Uterus (tissue), 4 donors: ENCODE results near the gene RCOR2. TPM values are rescaled to one million over a fixed set of nuclear protein-coding genes. Genes with fewer than 3 reads are reported as not detected.

Experiments
- DNase-seq, 2 donors: peaks; one replicate each; pipeline ENCODE4 v3.0.0-alpha.2; 2019 to 2020
- H3K27ac ChIP-seq, 2 donors: fragments of 200-600 bp; sonication (generic); 1 replicate in 1 of 2; 2 replicates in 1 of 2; pipeline ENCODE4 v1.5.1; 2016 to 2018
- H3K27me3 ChIP-seq, 2 donors: fragments of 200-600 bp; sonication (generic); one replicate each; pipeline ENCODE4 v1.5.1; 2018 to 2019; ENCODE audit warnings: control low read depth in 1 of 2
- H3K36me3 ChIP-seq, 2 donors: fragments of 200-600 bp; sonication (generic); one replicate each; pipeline ENCODE4 v1.5.1; 2019; ENCODE audit warnings: control low read depth in 1 of 2
- H3K4me1 ChIP-seq, 2 donors: fragments of 200-600 bp; sonication (generic); one replicate each; pipeline ENCODE4 v1.5.1; 2018 to 2019; ENCODE audit warnings: control low read depth in 1 of 2
- H3K4me3 ChIP-seq, 2 donors: fragments of 200-600 bp; sonication (generic); 1 replicate in 1 of 2; 2 replicates in 1 of 2; pipeline ENCODE4 v1.5.1; 2018 to 2019; ENCODE audit warnings: mild to moderate bottlenecking in 1 of 2
- H3K9me3 ChIP-seq, 2 donors: fragments of 200-600 bp; sonication (generic); one replicate each; pipeline ENCODE4 v1.5.1; 2019; ENCODE audit warnings: control low read depth in 1 of 2
- POLR2A ChIP-seq, 2 donors: fragments of 450-650 bp; IDR thresholded peaks; one replicate each; pipeline ENCODE4 v1.6.1; 2016; ENCODE audit warnings: antibody characterized with exemption in 2 of 2, mild to moderate bottlenecking in 1 of 2, moderate library complexity in 1 of 2
- intact Hi-C: fragments of 100-400 bp; cut with DNase I; formaldehyde crosslinking; loops from one replicate; pipeline ENCODE4 v1.15.1; 2023; ENCODE audit warnings: low total_unique reads
- total RNA-seq, 4 donors: library from RNA; depleted of rRNA in 3 of 4; stranded (reverse); fragments of >200 nt in 3 of 4; gene quantifications; one replicate each; pipeline versions ENCODE4 v1.1.0 to v1.2.4, GENCODE V29; 2014 to 2023
- TF ChIP-seq, protein P1 (sequence below), 4 experiments: fragments of 200-600 bp in 2 of 4; fragments of 450-650 bp in 2 of 4; sonication (generic) in 2 of 4; IDR thresholded peaks; one replicate each; pipeline ENCODE4 v1.5.1; 2016 to 2019; ENCODE audit warnings: antibody characterized with exemption in 4 of 4, mild to moderate bottlenecking in 2 of 4, moderate library complexity in 1 of 4
- donor health status: DM: yes; HTN: yes; CAD: no.

Gene RCOR2
- total RNA-seq, 4 donors from 2014 or later = 5.8 to 11.8 TPM; not detected in 2

DNA sequence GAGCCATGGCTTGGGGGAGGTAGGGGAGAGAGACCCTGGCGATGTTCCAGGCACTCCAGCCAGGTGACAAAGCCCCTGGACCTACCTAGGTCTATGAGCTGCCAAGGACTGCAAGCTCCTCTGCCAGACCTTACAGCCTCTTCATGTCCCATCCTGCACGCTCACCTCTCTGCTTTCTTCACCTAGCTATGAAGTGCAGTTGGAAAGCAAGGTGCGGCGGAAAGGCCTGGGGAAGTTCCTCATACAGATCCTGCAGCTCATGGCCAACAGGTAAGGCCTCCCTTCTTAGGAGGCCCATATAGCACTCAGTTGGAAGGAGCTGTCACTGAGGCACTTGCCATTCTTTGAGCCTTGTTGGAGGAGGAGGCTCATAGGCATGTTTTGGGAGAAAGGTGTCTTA is 35.6 kb upstream of the RCOR2 start:
- intact Hi-C loops = no loop called here
- DNase-seq = no peak
- Histone ChIP-seq H3K36me3 (no peaks in the 10 kb centered on the region), H3K27ac (no peak overlapping the region), H3K4me3 (no peak overlapping the region), H3K9me3 (no peaks in the 10 kb centered on the region), H3K27me3 (no peaks in the 10 kb centered on the region), H3K4me1 (no peaks in the 10 kb centered on the region)
- TF ChIP-seq, protein P1, sequence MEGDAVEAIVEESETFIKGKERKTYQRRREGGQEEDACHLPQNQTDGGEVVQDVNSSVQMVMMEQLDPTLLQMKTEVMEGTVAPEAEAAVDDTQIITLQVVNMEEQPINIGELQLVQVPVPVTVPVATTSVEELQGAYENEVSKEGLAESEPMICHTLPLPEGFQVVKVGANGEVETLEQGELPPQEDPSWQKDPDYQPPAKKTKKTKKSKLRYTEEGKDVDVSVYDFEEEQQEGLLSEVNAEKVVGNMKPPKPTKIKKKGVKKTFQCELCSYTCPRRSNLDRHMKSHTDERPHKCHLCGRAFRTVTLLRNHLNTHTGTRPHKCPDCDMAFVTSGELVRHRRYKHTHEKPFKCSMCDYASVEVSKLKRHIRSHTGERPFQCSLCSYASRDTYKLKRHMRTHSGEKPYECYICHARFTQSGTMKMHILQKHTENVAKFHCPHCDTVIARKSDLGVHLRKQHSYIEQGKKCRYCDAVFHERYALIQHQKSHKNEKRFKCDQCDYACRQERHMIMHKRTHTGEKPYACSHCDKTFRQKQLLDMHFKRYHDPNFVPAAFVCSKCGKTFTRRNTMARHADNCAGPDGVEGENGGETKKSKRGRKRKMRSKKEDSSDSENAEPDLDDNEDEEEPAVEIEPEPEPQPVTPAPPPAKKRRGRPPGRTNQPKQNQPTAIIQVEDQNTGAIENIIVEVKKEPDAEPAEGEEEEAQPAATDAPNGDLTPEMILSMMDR (IDR thresholded peaks at IDR 0.05) = no peak
- TF ChIP-seq POLR2A (IDR thresholded peaks at IDR 0.05) = no peak

DNA sequence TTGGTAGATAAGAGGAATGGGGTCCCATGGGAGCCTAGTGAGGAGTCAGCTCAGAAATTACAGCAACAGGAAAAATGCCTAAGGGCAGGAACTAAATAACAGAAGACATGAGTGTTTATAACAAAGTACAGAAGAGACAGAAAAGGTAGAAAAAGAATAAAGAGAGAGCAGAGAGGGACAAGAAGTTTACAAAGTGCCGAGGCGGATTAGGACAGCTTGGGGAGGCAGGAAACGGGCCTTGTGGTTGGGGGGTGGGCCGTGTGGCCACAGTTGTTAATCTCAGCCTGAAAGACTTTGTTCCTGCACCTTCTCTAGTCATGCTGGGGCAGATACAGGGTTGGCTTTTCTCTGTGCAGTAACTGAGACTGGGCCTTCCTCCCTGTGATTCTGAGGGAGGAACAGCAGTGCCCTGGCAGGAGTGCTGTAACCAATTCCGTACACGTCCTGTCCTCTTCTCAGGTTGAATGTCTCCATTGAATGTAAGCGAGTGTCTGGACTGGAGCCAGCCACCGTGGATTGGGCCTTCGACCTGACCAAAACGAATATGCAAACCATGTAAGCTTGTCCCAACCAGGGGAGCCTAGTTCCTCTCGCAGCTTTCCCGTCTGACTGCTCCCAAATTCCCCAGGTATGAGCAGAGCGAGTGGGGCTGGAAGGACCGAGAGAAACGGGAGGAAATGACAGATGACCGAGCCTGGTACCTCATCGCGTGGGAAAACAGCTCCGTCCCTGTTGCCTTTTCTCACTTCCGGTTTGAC is 35.0 kb upstream of the RCOR2 start:
- no peak for DNase-seq
- no peak for TF ChIP-seq POLR2A (IDR thresholded peaks at IDR 0.05)
- TF ChIP-seq, protein P1 (IDR thresholded peaks at IDR 0.05) = no peak
- H3K27me3 ChIP-seq = no peaks in the 10 kb centered on the region
- H3K9me3 ChIP-seq = no peaks in the 10 kb centered on the region
- intact Hi-C loops = no loop called here
- no peak overlapping the region for H3K4me3 ChIP-seq
- no peaks in the 10 kb centered on the region for H3K4me1 ChIP-seq
- no peak overlapping the region for H3K27ac ChIP-seq
- H3K36me3 ChIP-seq = no peaks in the 10 kb centered on the region

DNA sequence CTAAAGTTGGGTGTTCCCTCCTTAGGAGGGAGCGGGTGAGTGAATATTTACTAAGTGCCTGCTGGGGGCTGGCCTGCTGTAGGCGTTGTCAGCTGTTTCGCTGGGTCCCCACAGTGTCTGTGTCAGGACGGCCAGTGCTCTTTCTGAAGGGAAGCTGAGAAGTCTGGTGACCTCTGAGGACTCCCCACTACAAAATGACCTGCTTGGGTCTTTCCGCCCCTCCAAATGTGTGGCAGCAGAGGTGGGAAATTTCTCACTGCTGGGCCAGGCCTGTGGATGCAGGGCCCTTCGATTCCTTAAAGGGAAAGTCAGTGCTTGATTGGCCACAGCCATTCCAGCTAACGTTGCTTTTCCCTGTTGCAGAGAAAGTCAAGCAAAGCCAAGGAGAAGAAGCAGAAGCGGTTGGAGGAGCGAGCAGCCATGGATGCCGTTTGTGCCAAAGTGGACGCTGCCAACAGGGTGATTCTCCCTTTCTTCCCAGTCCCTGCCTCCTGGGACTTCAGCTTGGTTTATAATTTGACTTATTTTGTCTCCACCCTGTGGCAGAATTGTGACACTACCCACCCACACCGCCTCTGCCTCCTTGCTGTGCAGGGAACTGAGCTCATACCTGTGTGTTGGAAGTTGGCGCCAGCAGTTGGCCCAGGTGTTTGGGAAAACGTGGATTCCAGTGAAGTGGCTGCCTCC is 28.7 kb upstream of the RCOR2 start:
- TF ChIP-seq, protein P1 (IDR thresholded peaks at IDR 0.05) = peak; percentile 77 to 92 (median 84)
- TF ChIP-seq POLR2A (IDR thresholded peaks at IDR 0.05) = no peak
- DNase-seq = peak; percentile 76 to 78
- Histone ChIP-seq H3K36me3 (no peaks in the 10 kb centered on the region), H3K27ac (peak overlapping the region; percentile 11 to 48), H3K9me3 (no peaks in the 10 kb centered on the region), H3K27me3 (no peaks in the 10 kb centered on the region), H3K4me1 (peaks cover 0 to 5% of the 10 kb centered on the region in 2 donors), H3K4me3 (no peak overlapping the region)
- intact Hi-C loops = loop anchor here (2.0 to 10.0 kb wide), 2 partner anchors 107 to 181 kb away; partner anchors contain the start of genes MARK2 and ZFTA

DNA sequence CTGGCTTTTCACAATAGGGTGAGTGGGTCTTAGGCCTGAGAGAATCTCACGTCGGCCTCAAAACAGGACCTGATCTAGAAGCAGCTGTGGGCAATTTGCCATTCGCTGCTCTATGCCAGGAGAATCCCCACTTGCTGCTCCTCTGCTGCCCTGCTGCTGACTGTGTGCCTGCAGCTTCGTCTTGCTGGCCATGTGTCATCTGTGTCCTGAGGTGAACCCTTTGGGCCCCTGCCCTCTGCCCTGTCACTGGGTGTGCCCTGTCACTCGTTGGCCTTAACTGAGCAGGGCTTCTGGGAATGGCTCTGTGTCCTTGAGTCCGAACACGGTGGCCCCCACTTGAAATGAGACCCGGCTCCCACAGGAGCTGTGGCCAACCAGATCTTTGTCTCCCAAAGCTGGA is 28.0 kb upstream of the RCOR2 start:
- intact Hi-C loops = loop anchor here (10.0 kb wide), 1 partner anchor 180 kb away; the partner anchor contains the start of gene ZFTA

More for the DNA sequence above, 28.0 kb upstream of the RCOR2 start:
- Histone ChIP-seq H3K36me3 (no peaks in the 10 kb centered on the region), H3K27me3 (no peaks in the 10 kb centered on the region), H3K4me1 (peaks cover 0 to 5% of the 10 kb centered on the region in 2 donors), H3K27ac (peak overlapping the region; percentile 11 to 48), H3K4me3 (no peak overlapping the region), H3K9me3 (no peaks in the 10 kb centered on the region)
- peak in 1 of 2 donors; percentile 26 for DNase-seq
- TF ChIP-seq POLR2A (IDR thresholded peaks at IDR 0.05) = no peak
- TF ChIP-seq, protein P1 (IDR thresholded peaks at IDR 0.05) = no peak
